Type B pancreatic cell (in vitro differentiated cells): ENCODE results near the gene TRIM33. TPM values are rescaled to one million over a fixed set of nuclear protein-coding genes. Genes with fewer than 3 reads are reported as not detected.

Experiments used
- DNase-seq: peaks from one replicate; pipeline ENCODE4 v3.0.0; 2021; ENCODE audit warnings: mixed read lengths; ENCODE audit not compliant: unreplicated experiment; ENCODE audit errors: extremely low spot score
- H3K27ac Mint-ChIP-seq: 2 replicates; pipeline ENCODE4 v1.8.0; 2021; ENCODE audit warnings: mild to moderate bottlenecking, mixed read lengths
- H3K27me3 Mint-ChIP-seq: 2 replicates; pipeline ENCODE4 v1.8.0; 2021; ENCODE audit warnings: mixed read lengths
- H3K36me3 Mint-ChIP-seq: 2 replicates; pipeline ENCODE4 v1.8.0; 2021; ENCODE audit warnings: mixed read lengths
- H3K4me1 Mint-ChIP-seq: one replicate; pipeline ENCODE4 v1.8.0; 2021; ENCODE audit warnings: mixed read lengths; ENCODE audit not compliant: unreplicated experiment
- H3K4me3 Mint-ChIP-seq: 2 replicates; pipeline ENCODE4 v1.8.0; 2021; ENCODE audit warnings: mild to moderate bottlenecking, mixed read lengths
- H3K9me3 Mint-ChIP-seq: 2 replicates; pipeline ENCODE4 v1.8.0; 2021; ENCODE audit warnings: mixed read lengths
- total RNA-seq: library from RNA; stranded (reverse); gene quantifications from 2 replicates; pipeline ENCODE4 v1.2.1, GENCODE V29; 2021; ENCODE audit warnings: low replicate concordance
- TF ChIP-seq, protein P1 (sequence below): fragments of 200-600 bp; sonication (generic); conservative IDR thresholded peaks from 2 replicates; pipeline ENCODE4 v1.5.0; 2021; ENCODE audit warnings: antibody characterized with exemption, mild to moderate bottlenecking

Gene TRIM33
- total RNA-seq, 1 donor from 2014 or later, result 46.6 TPM

DNA sequence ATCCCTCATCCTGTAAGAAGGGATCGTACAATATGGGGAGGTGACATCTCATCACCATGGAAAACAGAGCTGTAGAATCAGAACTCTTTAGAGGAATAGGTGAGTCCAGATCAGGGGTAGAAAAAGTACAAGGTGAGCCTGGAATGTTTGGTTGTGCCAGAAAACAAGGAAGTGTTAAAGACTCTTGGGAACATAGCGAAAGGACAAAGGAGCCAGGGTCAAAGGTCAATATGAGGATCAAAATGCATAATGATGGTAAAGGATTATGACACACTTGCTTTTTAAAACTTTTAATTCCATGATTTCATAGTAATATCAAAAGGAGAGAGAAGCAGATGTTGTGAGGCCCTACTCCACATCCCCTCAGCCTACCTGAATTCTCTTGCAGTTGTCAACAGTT lies 19.2 kb upstream of the TRIM33 start:
- Mint-ChIP-seq H3K9me3 (no peaks in the 10 kb centered on the region), H3K4me1 (no peaks in the 10 kb centered on the region), H3K36me3 (no peaks in the 10 kb centered on the region), H3K27me3 (no peaks in the 10 kb centered on the region), H3K4me3 (no peak overlapping the region), H3K27ac (no peak overlapping the region)
- TF ChIP-seq, protein P1, sequence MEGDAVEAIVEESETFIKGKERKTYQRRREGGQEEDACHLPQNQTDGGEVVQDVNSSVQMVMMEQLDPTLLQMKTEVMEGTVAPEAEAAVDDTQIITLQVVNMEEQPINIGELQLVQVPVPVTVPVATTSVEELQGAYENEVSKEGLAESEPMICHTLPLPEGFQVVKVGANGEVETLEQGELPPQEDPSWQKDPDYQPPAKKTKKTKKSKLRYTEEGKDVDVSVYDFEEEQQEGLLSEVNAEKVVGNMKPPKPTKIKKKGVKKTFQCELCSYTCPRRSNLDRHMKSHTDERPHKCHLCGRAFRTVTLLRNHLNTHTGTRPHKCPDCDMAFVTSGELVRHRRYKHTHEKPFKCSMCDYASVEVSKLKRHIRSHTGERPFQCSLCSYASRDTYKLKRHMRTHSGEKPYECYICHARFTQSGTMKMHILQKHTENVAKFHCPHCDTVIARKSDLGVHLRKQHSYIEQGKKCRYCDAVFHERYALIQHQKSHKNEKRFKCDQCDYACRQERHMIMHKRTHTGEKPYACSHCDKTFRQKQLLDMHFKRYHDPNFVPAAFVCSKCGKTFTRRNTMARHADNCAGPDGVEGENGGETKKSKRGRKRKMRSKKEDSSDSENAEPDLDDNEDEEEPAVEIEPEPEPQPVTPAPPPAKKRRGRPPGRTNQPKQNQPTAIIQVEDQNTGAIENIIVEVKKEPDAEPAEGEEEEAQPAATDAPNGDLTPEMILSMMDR, result no peak
- DNase-seq, result no peak

DNA sequence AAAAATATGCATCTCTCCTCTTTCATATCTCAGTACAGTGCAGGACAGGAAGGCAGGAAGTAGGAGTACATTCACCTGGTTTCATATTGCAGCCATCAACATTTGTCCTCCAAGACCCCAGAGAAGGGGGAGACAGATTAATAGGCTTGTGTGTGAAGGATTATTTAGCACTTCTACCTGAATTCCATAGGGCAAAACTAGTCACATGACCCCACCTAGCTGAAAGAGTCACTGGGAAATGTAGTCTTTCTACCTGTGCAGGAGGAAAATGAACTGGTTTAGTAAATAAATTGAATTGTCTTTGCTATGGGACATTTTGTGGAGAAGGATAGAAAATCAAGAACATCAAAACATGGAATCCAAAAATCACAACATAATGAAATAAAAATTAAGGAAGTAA lies 13.9 kb upstream of the TRIM33 start:
- Mint-ChIP-seq H3K27ac (no peak overlapping the region), H3K9me3 (no peaks in the 10 kb centered on the region), H3K27me3 (no peaks in the 10 kb centered on the region), H3K4me3 (no peak overlapping the region), H3K36me3 (no peaks in the 10 kb centered on the region), H3K4me1 (no peaks in the 10 kb centered on the region)
- no peak for DNase-seq
- TF ChIP-seq, protein P1, result no peak

DNA sequence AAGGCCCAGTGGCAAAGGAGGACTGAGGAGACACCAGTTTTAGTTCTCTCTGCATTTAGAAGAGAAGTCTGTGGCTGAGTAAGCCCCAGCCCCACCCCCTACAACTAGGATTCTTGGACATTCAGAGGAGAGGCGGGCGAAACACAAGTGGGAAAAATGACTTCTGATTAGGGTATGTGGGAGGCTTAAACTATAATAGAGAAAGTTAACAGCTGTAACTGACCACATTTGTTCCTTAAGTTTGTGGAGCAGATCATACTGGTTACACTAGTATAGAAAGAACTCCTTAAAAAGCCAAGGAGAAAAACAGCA lies 11.2 kb upstream of the TRIM33 start:
- no peaks in the 10 kb centered on the region for H3K27me3 Mint-ChIP-seq
- TF ChIP-seq, protein P1, result no peak
- H3K27ac Mint-ChIP-seq, result no peak overlapping the region
- no peaks in the 10 kb centered on the region for H3K36me3 Mint-ChIP-seq
- no peak for DNase-seq
- H3K4me1 Mint-ChIP-seq, result no peaks in the 10 kb centered on the region
- H3K4me3 Mint-ChIP-seq, result no peak overlapping the region
- H3K9me3 Mint-ChIP-seq, result peaks cover 5% of the 10 kb centered on the region

DNA sequence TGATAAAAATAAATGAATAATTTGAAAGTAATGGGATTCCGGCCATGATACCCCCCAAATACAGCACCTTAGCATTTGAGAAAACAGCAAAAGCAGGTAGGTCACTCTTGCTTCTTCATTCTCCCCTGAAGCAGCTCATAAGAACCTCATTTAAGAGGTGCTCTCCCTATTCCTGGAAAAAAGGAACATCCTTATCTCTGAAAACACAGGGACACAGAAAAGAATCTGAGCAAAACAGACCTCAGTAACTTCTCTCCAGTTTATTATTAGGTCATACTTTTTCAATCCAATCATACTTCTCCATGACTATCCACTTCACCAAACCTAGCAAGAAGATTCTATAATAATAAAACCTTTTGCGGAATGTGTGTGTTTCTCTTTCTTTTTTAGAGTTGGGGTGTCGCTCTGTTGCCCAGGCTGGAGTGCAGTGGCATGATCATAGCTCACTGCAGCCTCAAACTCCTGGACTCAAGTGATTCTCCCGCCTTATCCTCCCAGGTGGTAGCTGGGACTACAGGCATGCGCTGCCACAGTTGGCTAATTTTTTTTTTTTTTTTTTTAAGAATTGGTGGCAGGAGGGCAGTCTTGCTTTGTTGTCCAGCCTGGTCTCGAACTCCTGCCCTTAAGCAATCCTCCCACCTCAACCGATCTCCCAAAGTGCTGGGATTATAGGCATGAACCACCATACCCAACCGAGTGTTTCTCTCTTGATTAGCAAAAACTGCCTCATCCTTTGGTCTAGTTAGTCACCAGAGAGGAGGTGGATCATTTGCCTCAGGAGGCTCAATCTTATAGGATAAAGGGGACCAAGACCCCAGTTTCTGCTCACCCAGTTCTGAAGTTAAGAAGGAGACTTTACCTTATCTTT lies 10.6 kb upstream of the TRIM33 start:
- TF ChIP-seq, protein P1, result no peak
- no peaks in the 10 kb centered on the region for H3K27me3 Mint-ChIP-seq
- DNase-seq, result no peak
- H3K4me1 Mint-ChIP-seq, result no peaks in the 10 kb centered on the region
- H3K9me3 Mint-ChIP-seq, result peaks cover 5% of the 10 kb centered on the region
- no peak overlapping the region for H3K27ac Mint-ChIP-seq
- no peaks in the 10 kb centered on the region for H3K36me3 Mint-ChIP-seq
- no peak overlapping the region for H3K4me3 Mint-ChIP-seq

DNA sequence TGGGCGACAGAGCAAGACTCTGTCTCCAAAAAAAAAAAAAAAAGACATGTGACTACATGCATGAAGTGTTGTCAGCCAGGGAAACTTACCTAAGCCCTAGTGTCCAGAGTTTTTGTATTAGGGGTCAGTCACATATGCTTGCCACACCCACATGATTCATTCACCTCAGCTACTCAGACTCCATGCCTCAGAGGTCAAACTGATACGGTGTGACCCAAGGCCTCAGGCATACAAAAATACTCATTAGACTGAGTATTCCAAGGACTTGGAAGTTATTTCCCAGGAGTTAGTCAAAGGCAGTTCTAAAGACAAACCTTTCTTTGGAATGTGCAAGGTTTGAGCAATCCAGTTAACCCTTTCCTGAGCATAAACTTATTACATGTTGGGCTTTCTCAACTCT lies 6.3 kb upstream of the TRIM33 start:
- H3K4me1 Mint-ChIP-seq, result no peaks in the 10 kb centered on the region
- H3K27me3 Mint-ChIP-seq, result peaks cover 8% of the 10 kb centered on the region
- TF ChIP-seq, protein P1, result no peak
- H3K4me3 Mint-ChIP-seq, result no peak overlapping the region
- no peak overlapping the region for H3K27ac Mint-ChIP-seq
- H3K9me3 Mint-ChIP-seq, result peaks cover 5% of the 10 kb centered on the region
- H3K36me3 Mint-ChIP-seq, result no peaks in the 10 kb centered on the region
- no peak for DNase-seq
